Keratinocyte (primary cell): Measurements from ENCODE around the gene SWT1. TPM values are rescaled to one million over a fixed set of nuclear protein-coding genes. Genes with fewer than 3 reads are reported as not detected.

Experiments
- DNase-seq: peaks from one replicate; pipeline ENCODE4 v3.0.0-alpha.2; 2011; ENCODE audit warnings: low read depth, missing footprints, low spot score
- FAIRE-seq: peaks from 2 replicates; lab custom pipeline; 2011; peaks lifted over from hg19 to GRCh38; lab: Jason Lieb, UNC
- H2AFZ ChIP-seq: 2 replicates; pipeline ENCODE4 v1.6.0; 2012; ENCODE audit warnings: low read length, control low read depth, inconsistent platforms; ENCODE audit not compliant: control insufficient read depth
- H3K27ac ChIP-seq: 2 replicates; pipeline ENCODE4 v1.5.1; 2011; ENCODE audit warnings: low read length; ENCODE audit not compliant: control insufficient read depth, insufficient read depth
- H3K27me3 ChIP-seq: 3 replicates; pipeline ENCODE4 v1.6.0; 2011; ENCODE audit warnings: low read length; ENCODE audit not compliant: control insufficient read depth, insufficient read depth; ENCODE audit errors: extremely low read depth
- H3K36me3 ChIP-seq, 2 experiments: 2 replicates in 1 of 2; 3 replicates in 1 of 2; pipeline ENCODE4 v1.5.1; 2011; ENCODE audit warnings: low read length in 2 of 2, mild to moderate bottlenecking in 1 of 2; ENCODE audit not compliant: control insufficient read depth in 2 of 2, insufficient read depth in 2 of 2; ENCODE audit errors: extremely low read depth in 1 of 2
- H3K4me1 ChIP-seq: 3 replicates; pipeline ENCODE4 v1.5.1; 2011; ENCODE audit warnings: low read length; ENCODE audit not compliant: control insufficient read depth, insufficient read depth; ENCODE audit errors: extremely low read depth
- H3K4me2 ChIP-seq: 3 replicates; pipeline ENCODE4 v1.6.0; 2011; ENCODE audit warnings: low read depth, low read length; ENCODE audit not compliant: control insufficient read depth, insufficient read depth; ENCODE audit errors: extremely low read depth
- H3K4me3 ChIP-seq, 3 experiments: fragments of 200-600 bp in 1 of 3; sonication (generic) in 1 of 3; 2 replicates in 2 of 3; 3 replicates in 1 of 3; pipeline ENCODE4 v1.5.1; 2011 to 2016; ENCODE audit warnings: low read length in 3 of 3, mild to moderate bottlenecking in 3 of 3, control low read depth in 2 of 3, inconsistent platforms in 1 of 3, low read depth in 1 of 3, mixed read lengths in 1 of 3, mixed run types in 1 of 3, moderate library complexity in 1 of 3; ENCODE audit not compliant: control insufficient read depth in 2 of 3, insufficient read depth in 2 of 3; ENCODE audit errors: extremely low read depth in 1 of 3
- H3K79me2 ChIP-seq: 2 replicates; pipeline ENCODE4 v1.6.0; 2012; ENCODE audit warnings: low read length; ENCODE audit not compliant: control insufficient read depth, insufficient read depth
- H3K9ac ChIP-seq: 3 replicates; pipeline ENCODE4 v1.6.0; 2011; ENCODE audit warnings: low read length; ENCODE audit not compliant: control insufficient read depth, insufficient read depth; ENCODE audit errors: extremely low read depth
- H3K9me1 ChIP-seq: 3 replicates; pipeline ENCODE4 v1.6.0; 2011; ENCODE audit warnings: low read length; ENCODE audit not compliant: control insufficient read depth, insufficient read depth; ENCODE audit errors: extremely low read depth
- H3K9me3 ChIP-seq: 2 replicates; pipeline ENCODE4 v1.5.1; 2012; ENCODE audit warnings: low read depth, low read length; ENCODE audit not compliant: control insufficient read depth
- H4K20me1 ChIP-seq: 3 replicates; pipeline ENCODE4 v1.6.0; 2011; ENCODE audit warnings: low read length; ENCODE audit not compliant: control insufficient read depth, insufficient read depth; ENCODE audit errors: extremely low read depth
- CTCF ChIP-seq, 3 experiments: IDR thresholded peaks in 1 of 3; conservative IDR thresholded peaks in 1 of 3; optimal IDR thresholded peaks in 1 of 3; 2 replicates in 2 of 3; 3 replicates in 1 of 3; pipeline versions ENCODE3 to v1.5.1; 2011; ENCODE audit warnings: low read length in 3 of 3, mild to moderate bottlenecking in 3 of 3, moderate library complexity in 2 of 3, control low read depth in 1 of 3, inconsistent platforms in 1 of 3; ENCODE audit not compliant: insufficient read depth in 2 of 3; ENCODE audit errors: extremely low read depth in 1 of 3
- EZH2 ChIP-seq: IDR thresholded peaks from one replicate; pipeline ENCODE4 v1.6.1; 2012; ENCODE audit warnings: inconsistent platforms, mild to moderate bottlenecking, low read length, moderate library complexity
- dilution Hi-C: fragments of 300-500 bp; cut with MboI; formaldehyde crosslinking; loops from one replicate; pipeline ENCODE4 v1.7.0; 2020; ENCODE audit warnings: low sequenced_read_pairs; ENCODE audit not compliant: extremely low pct_ligation_motif_present
- polyA plus RNA-seq, 5 experiments: library from polyadenylated mRNA; depleted of rRNA in 3 of 5; stranded (reverse) in 3 of 5; stranded (forward) in 1 of 5; unstranded in 1 of 5; fragments of >200 nt; gene quantifications; 1 replicate in 1 of 5; 2 replicates in 3 of 5; 3 replicates in 1 of 5; pipeline versions ENCODE4 v1.2.1 to v1.2.3, GENCODE V29; 2011 to 2012; ENCODE audit warnings: missing spikeins in 2 of 5, low read depth in 1 of 5, low replicate concordance in 1 of 5

SWT1 gene
- polyA plus RNA-seq, 1 donor (not counting 4 experiments of a cell fraction or from before 2014, with no cell fraction given): 2.9 TPM

GRCh38 chr1:185271921-185272320 is 115.0 kb downstream of the SWT1 start:
- Histone ChIP-seq H3K9me3 (no peaks in the 10 kb centered on the region), H4K20me1 (no peaks in the 10 kb centered on the region), H3K9me1 (no peaks in the 10 kb centered on the region), H3K4me2 (no peak overlapping the region), H3K27ac (no peak overlapping the region), H3K4me1 (no peaks in the 10 kb centered on the region), H3K9ac (no peak overlapping the region), H3K79me2 (no peaks in the 10 kb centered on the region), H2AFZ (no peak overlapping the region), H3K27me3 (no peaks in the 10 kb centered on the region), H3K36me3 (no peaks in the 10 kb centered on the region), H3K4me3 (no peak overlapping the region)
- FAIRE-seq (no peak), DNase-seq (no peak)
- dilution Hi-C loops: no loop called here
- TF ChIP-seq EZH2: no peak
- TF ChIP-seq CTCF (optimal IDR thresholded peaks at IDR 0.05 in 1 of 3, IDR thresholded peaks at IDR 0.05 in 1 of 3, conservative IDR thresholded peaks at IDR 0.05 in 1 of 3; ENCODE audit: extremely low read depth in 1 of 3, insufficient read depth in 2 of 3, low read length in 3 of 3): no peak

DNA sequence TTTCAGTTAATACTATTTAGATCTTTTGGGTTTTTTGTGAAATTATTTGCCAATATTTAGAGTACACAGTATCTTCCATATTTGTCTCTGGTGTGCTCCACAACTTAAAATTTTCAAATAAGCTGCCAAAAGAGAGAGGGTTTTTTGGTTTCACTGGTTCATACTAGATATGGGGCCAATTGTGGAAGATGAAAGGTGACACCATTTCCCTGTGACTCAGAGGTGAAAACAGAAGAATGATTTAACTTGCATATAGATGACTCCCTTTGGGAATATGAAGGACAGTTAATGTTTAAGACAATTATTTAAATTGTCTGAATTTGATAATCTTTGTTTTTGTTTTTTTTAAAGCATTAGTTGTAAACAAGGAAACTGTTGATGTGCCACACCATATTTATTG is 122.6 kb downstream of the SWT1 start:
- Histone ChIP-seq H3K27me3 (no peaks in the 10 kb centered on the region), H2AFZ (no peak overlapping the region), H3K79me2 (no peaks in the 10 kb centered on the region), H4K20me1 (no peaks in the 10 kb centered on the region), H3K9me1 (no peaks in the 10 kb centered on the region), H3K36me3 (peaks cover 0 to 1% of the 10 kb centered on the region in 2 experiments), H3K4me1 (no peaks in the 10 kb centered on the region), H3K9ac (no peak overlapping the region), H3K27ac (no peak overlapping the region), H3K4me2 (no peak overlapping the region), H3K9me3 (no peaks in the 10 kb centered on the region), H3K4me3 (no peak overlapping the region)
- no peak for TF ChIP-seq CTCF (optimal IDR thresholded peaks at IDR 0.05 in 1 of 3, IDR thresholded peaks at IDR 0.05 in 1 of 3, conservative IDR thresholded peaks at IDR 0.05 in 1 of 3; ENCODE audit: extremely low read depth in 1 of 3, insufficient read depth in 2 of 3, low read length in 3 of 3)
- TF ChIP-seq EZH2: no peak
- dilution Hi-C loops: no loop called here
- FAIRE-seq: no peak
- no peak for DNase-seq
